Superior temporal gyrus (tissue), 1 donor: ENCODE measurements around the gene CIAO2B.
A peak's percentile ranks its signal among the peaks of the same experiment; 100 is the strongest.
"Not testable (repeated sequence)": the region's sequence is repeated elsewhere in the genome, so short reads cannot be mapped to it uniquely, and the experiment has no call there.

Experiments used
- DNase-seq: peaks from one replicate; pipeline ENCODE4 v3.0.0-alpha.2; 2016; ENCODE audit errors: extremely low spot score

Gene CIAO2B

GRCh38 chr16:66934138-66934838 is at the start of gene CIAO2B:
Gene CIAO2B (minus strand): TSS chr16:66934402. CDS start chr16:66934364, 38 bp downstream.
- DNase-seq, result peak; percentile 94

GRCh38 chr16:66983033-66983432 is 48.8 kb upstream of the CIAO2B start:
- DNase-seq, result no peak

GRCh38 chr16:66979011-66979717 is 45.0 kb upstream of the CIAO2B start:
- no peak for DNase-seq

- DNase-seq, result peak; percentile 96
Measured at GRCh38 chr16:66977341-66978113, 43.3 kb upstream of the CIAO2B start.

- no peak for DNase-seq
Measured at GRCh38 chr16:66976746-66977145, 42.5 kb upstream of the CIAO2B start.

- no peak for DNase-seq
Measured at GRCh38 chr16:66975302-66975893, 41.2 kb upstream of the CIAO2B start.

GRCh38 chr16:66974932-66975246 is 40.7 kb upstream of the CIAO2B start:
- not testable (repeated sequence) for DNase-seq

- not testable (repeated sequence) for DNase-seq
Measured at GRCh38 chr16:66974156-66974931, 40.1 kb upstream of the CIAO2B start.

GRCh38 chr16:66973716-66974115 is 39.5 kb upstream of the CIAO2B start:
- no peak for DNase-seq

GRCh38 chr16:66972983-66973382 is 38.8 kb upstream of the CIAO2B start:
- DNase-seq, result no peak

GRCh38 chr16:66970775-66971720 is 36.8 kb upstream of the CIAO2B start:
- DNase-seq, result no peak

GRCh38 chr16:66968847-66969246 is 34.6 kb upstream of the CIAO2B start:
- no peak for DNase-seq

GRCh38 chr16:66964049-66964448 is 29.8 kb upstream of the CIAO2B start:
- no peak for DNase-seq

GRCh38 chr16:66961914-66962313 is 27.7 kb upstream of the CIAO2B start:
- no peak for DNase-seq

- DNase-seq, result peak; percentile 58
Measured at GRCh38 chr16:66961065-66961744, 27.0 kb upstream of the CIAO2B start, which contains the start of gene CES3. Gene CES3 (plus strand): TSS chr16:66961266. CDS start chr16:66961308, 42 bp downstream.

GRCh38 chr16:66960270-66960669 is 26.1 kb upstream of the CIAO2B start:
- DNase-seq, result no peak

- DNase-seq, result peak; percentile 68
Measured at GRCh38 chr16:66959704-66960161, 25.5 kb upstream of the CIAO2B start.

GRCh38 chr16:66958857-66959703 is 24.9 kb upstream of the CIAO2B start:
- DNase-seq, result no peak

GRCh38 chr16:66956154-66956457 is 21.9 kb upstream of the CIAO2B start:
- DNase-seq, result not testable (repeated sequence)
